HepG2 (cell line): ENCODE results near the gene GFPT1. TPM values are rescaled to one million over a fixed set of nuclear protein-coding genes. Genes with fewer than 3 reads are reported as not detected.

Experiments
- CHD4 ChIP-seq: fragments of 200-600 bp; sonication (generic); IDR thresholded peaks from 2 replicates; pipeline ENCODE4 v1.7.0; 2017; ENCODE audit warnings: mild to moderate bottlenecking, low read length, borderline replicate concordance
- HINFP ChIP-seq: sonication (generic); formaldehyde crosslinking; IDR thresholded peaks from 2 replicates; pipeline ENCODE4 v1.4.0; 2020; ENCODE audit warnings: low read depth, mild to moderate bottlenecking, missing genetic modification reagents
- KLF11 ChIP-seq: IDR thresholded peaks from 2 replicates; pipeline ENCODE4 v1.6.1; 2016; ENCODE audit warnings: missing compliant biosample characterization
- PITX1 ChIP-seq: sonication (generic); formaldehyde crosslinking; IDR thresholded peaks from 2 replicates; pipeline ENCODE4 v1.5.1; 2020; ENCODE audit warnings: mild to moderate bottlenecking, missing genetic modification reagents
- SNAI1 ChIP-seq: sonication (generic); formaldehyde crosslinking; IDR thresholded peaks from 2 replicates; pipeline ENCODE4 v1.5.0; 2020; ENCODE audit warnings: mild to moderate bottlenecking, missing genetic modification reagents, borderline replicate concordance
- TEAD3 ChIP-seq: optimal IDR thresholded peaks from 2 replicates; pipeline ENCODE3; 2016; ENCODE audit warnings: borderline replicate concordance
- ZBTB25 ChIP-seq: IDR thresholded peaks from 2 replicates; pipeline ENCODE4 v1.6.1; 2018; ENCODE audit warnings: missing genetic modification reagents
- ZHX1 ChIP-seq: sonication (generic); formaldehyde crosslinking; IDR thresholded peaks from 2 replicates; pipeline ENCODE4 v1.8.1; 2022; ENCODE audit warnings: low read depth, mild to moderate bottlenecking, missing genetic modification reagents
- ZSCAN21 ChIP-seq: sonication (generic); formaldehyde crosslinking; IDR thresholded peaks from 2 replicates; pipeline ENCODE4 v1.8.0; 2022; ENCODE audit warnings: mild to moderate bottlenecking, missing genetic modification reagents, moderate library complexity, borderline replicate concordance
- polyA plus RNA-seq, 8 experiments: library from polyadenylated mRNA; depleted of rRNA in 3 of 8; stranded (reverse) in 7 of 8; unstranded in 1 of 8; fragments of >200 nt; fragmentation: Illumina TruSeq in 4 of 8; extraction: Trizol in 4 of 8; gene quantifications; 2 replicates each; pipeline versions ENCODE4 v1.2.1 to v1.2.3, GENCODE V29; 2011 to 2016; ENCODE audit warnings: low read depth in 4 of 8, missing spikeins in 1 of 8, mixed read lengths in 1 of 8; ENCODE audit not compliant: insufficient read depth in 1 of 8
- total RNA-seq, 5 experiments: library from RNA; depleted of rRNA; stranded (reverse); fragments of >200 nt; fragmentation: Illumina TruSeq; extraction: Trizol; gene quantifications; 2 replicates each; pipeline ENCODE4 v1.2.3, GENCODE V29; 2016; ENCODE audit warnings: low read depth in 1 of 5
- TF ChIP-seq, protein P1 (sequence below): sonication (generic); formaldehyde crosslinking; IDR thresholded peaks from 2 replicates; pipeline ENCODE4 v1.4.0; 2020; ENCODE audit warnings: missing genetic modification reagents, borderline replicate concordance
- TF ChIP-seq, protein P2 (sequence below): IDR thresholded peaks from 2 replicates; pipeline ENCODE4 v1.6.1; 2016; ENCODE audit warnings: missing compliant biosample characterization, missing genetic modification reagents, borderline replicate concordance

Gene GFPT1
- total and polyA plus RNA-seq, 2 of the 13 experiments (the other 11 are each of a cell fraction or from before 2014, with no cell fraction given) = 24.0 to 84.9 TPM

DNA sequence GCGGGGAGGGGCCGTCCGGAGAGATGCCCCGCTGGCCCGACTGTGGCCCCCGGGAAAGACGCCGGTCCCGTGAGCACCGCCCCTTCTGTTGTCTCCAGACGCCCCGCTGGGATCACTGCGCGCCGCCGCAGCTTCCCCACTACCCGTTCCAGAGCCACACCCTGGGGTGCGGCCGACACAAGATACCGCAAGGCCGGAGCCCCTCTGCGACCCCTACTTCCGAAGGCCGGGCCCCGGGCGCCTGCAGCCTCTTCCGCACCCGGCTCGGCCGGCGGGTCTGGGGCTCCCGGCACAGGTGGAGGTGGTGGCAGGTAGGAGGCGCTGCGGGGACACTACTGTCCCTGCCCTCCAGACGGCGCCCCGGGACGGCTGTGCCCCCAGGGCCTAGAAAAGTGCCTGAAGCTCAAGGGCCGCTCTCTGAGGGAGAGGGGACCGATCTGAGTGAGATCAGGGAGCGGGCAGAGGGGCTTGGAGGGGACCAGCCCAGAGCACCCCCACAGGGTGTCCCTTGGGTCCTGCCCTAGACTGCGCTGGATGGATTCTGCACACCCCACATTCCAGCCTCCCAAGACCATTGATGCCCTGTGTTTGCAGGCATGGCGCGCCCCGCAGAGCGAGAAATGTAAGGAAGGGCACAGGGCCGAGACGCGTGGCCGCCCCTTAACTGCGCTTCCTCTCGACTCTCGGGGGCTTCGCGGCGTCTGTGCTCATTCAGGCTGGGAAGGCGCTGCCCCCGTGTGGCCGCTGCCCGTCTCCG is 80.0 kb downstream of the GFPT1 start (continued):
- peak; percentile 90 for TF ChIP-seq HINFP (CRISPR knock-in tag)
- peak; percentile 80; the same call in 1 of the 2 replicates for TF ChIP-seq CHD4
- TF ChIP-seq SNAI1 = no peak
- peak; percentile 84 for TF ChIP-seq TEAD3 (CRISPR knock-in tag)
- TF ChIP-seq, protein P1, sequence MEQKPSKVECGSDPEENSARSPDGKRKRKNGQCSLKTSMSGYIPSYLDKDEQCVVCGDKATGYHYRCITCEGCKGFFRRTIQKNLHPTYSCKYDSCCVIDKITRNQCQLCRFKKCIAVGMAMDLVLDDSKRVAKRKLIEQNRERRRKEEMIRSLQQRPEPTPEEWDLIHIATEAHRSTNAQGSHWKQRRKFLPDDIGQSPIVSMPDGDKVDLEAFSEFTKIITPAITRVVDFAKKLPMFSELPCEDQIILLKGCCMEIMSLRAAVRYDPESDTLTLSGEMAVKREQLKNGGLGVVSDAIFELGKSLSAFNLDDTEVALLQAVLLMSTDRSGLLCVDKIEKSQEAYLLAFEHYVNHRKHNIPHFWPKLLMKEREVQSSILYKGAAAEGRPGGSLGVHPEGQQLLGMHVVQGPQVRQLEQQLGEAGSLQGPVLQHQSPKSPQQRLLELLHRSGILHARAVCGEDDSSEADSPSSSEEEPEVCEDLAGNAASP (CRISPR knock-in tag) = peak; percentile 59; the same call in 1 of the 2 replicates
- TF ChIP-seq ZHX1 (CRISPR knock-in tag) = peak; percentile 97
- peak; percentile 79; the same call in 1 of the 2 replicates for TF ChIP-seq ZSCAN21 (CRISPR knock-in tag)
- no peak for TF ChIP-seq ZBTB25
- 0 out of 2 replicates have a peak, but pooled peaks have one; percentile 21 for TF ChIP-seq PITX1
- peak; percentile 64; the same call in 1 of the 2 replicates for TF ChIP-seq KLF11 (CRISPR knock-in tag)
- TF ChIP-seq, protein P2, sequence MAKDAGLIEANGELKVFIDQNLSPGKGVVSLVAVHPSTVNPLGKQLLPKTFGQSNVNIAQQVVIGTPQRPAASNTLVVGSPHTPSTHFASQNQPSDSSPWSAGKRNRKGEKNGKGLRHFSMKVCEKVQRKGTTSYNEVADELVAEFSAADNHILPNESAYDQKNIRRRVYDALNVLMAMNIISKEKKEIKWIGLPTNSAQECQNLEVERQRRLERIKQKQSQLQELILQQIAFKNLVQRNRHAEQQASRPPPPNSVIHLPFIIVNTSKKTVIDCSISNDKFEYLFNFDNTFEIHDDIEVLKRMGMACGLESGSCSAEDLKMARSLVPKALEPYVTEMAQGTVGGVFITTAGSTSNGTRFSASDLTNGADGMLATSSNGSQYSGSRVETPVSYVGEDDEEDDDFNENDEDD (CRISPR knock-in tag) = 0 out of 2 replicates have a peak, but pooled peaks have one; percentile 25
